ENCODE results near the gene LDHAL6A.

Gene LDHAL6A

GRCh38 chr11:18463439-18463838, 7.8 kb downstream of the LDHAL6A start:
- H3K27ac ChIP-seq, result no peak overlapping the region
- no peak for DNase-seq (ENCODE audit: low spot score)
- TF ChIP-seq CTCF (conservative IDR thresholded peaks at IDR 0.05; ENCODE audit: low read depth), result no peak
- CTCF ChIA-PET, result no interaction called here
- POLR2A ChIA-PET (ENCODE audit: low non-redundant PET), result no interaction called here

- TF ChIP-seq CTCF (conservative IDR thresholded peaks at IDR 0.05; ENCODE audit: low read depth), result no peak
- POLR2A ChIA-PET (ENCODE audit: low non-redundant PET), result no interaction called here
- no peak for DNase-seq (ENCODE audit: low spot score)
- H3K27ac ChIP-seq, result no peak overlapping the region
- CTCF ChIA-PET, result no interaction called here
Measured at GRCh38 chr11:18466402-18466801, 10.7 kb downstream of the LDHAL6A start.

- no peak overlapping the region for H3K27ac ChIP-seq
- no peak for DNase-seq (ENCODE audit: low spot score)
- TF ChIP-seq CTCF (conservative IDR thresholded peaks at IDR 0.05; ENCODE audit: low read depth), result no peak
- ChIA-PET CTCF (no interaction called here), POLR2A (ENCODE audit: low non-redundant PET) (no interaction called here)
Measured at GRCh38 chr11:18468059-18468458, 12.4 kb downstream of the LDHAL6A start.

GRCh38 chr11:18468961-18469360, 13.3 kb downstream of the LDHAL6A start:
- no peak overlapping the region for H3K27ac ChIP-seq

GRCh38 chr11:18471995-18472394, 16.3 kb downstream of the LDHAL6A start:
- TF ChIP-seq CTCF (conservative IDR thresholded peaks at IDR 0.05; ENCODE audit: low read depth), result no peak
- DNase-seq (ENCODE audit: low spot score), result no peak
- POLR2A ChIA-PET (ENCODE audit: low non-redundant PET), result no interaction called here
- CTCF ChIA-PET, result no interaction called here
- no peak overlapping the region for H3K27ac ChIP-seq

More at GRCh38 chr11:18468961-18469360, 13.3 kb downstream of the LDHAL6A start:
- DNase-seq (ENCODE audit: low spot score), result no peak
- ChIA-PET POLR2A (ENCODE audit: low non-redundant PET) (no interaction called here), CTCF (interaction anchor here (0.7 kb wide), 1 partner anchor 16 kb away, joined by 4 read pairs; no protein-coding TSS in a partner anchor)
- no peak for TF ChIP-seq CTCF (conservative IDR thresholded peaks at IDR 0.05; ENCODE audit: low read depth)

- ChIA-PET POLR2A (ENCODE audit: low non-redundant PET) (no interaction called here), CTCF (no interaction called here)
- no peak for DNase-seq (ENCODE audit: low spot score)
- TF ChIP-seq CTCF (conservative IDR thresholded peaks at IDR 0.05; ENCODE audit: low read depth), result no peak
- no peak overlapping the region for H3K27ac ChIP-seq
Measured at GRCh38 chr11:18472587-18472986, 16.9 kb downstream of the LDHAL6A start.

GRCh38 chr11:18479063-18479462, 23.4 kb downstream of the LDHAL6A start:
- no peak for DNase-seq (ENCODE audit: low spot score)
- ChIA-PET POLR2A (ENCODE audit: low non-redundant PET) (no interaction called here), CTCF (interaction anchor here (0.6 to 0.7 kb wide), 3 partner anchors 281 to 1292 kb away, joined by 3 to 6 read pairs (median 4); no protein-coding TSS in a partner anchor)
- H3K27ac ChIP-seq, result no peak overlapping the region
- TF ChIP-seq CTCF (conservative IDR thresholded peaks at IDR 0.05; ENCODE audit: low read depth), result no peak
